Activated CD8-positive, alpha-beta memory T cell treated with anti-CD3 and anti-CD28 coated beads, Interleukin-2, amount 50 U/mL, for 1 hour (primary cell): Measurements from ENCODE around the gene PDAP1.
"Not testable (repeated sequence)": the region's sequence is repeated elsewhere in the genome, so short reads cannot be mapped to it uniquely, and the experiment has no call there.

ENCODE experiments used
- DNase-seq: peaks from one replicate; pipeline ENCODE4 v3.0.0-alpha.2; 2020; ENCODE audit errors: extremely low read depth

Gene PDAP1

DNA sequence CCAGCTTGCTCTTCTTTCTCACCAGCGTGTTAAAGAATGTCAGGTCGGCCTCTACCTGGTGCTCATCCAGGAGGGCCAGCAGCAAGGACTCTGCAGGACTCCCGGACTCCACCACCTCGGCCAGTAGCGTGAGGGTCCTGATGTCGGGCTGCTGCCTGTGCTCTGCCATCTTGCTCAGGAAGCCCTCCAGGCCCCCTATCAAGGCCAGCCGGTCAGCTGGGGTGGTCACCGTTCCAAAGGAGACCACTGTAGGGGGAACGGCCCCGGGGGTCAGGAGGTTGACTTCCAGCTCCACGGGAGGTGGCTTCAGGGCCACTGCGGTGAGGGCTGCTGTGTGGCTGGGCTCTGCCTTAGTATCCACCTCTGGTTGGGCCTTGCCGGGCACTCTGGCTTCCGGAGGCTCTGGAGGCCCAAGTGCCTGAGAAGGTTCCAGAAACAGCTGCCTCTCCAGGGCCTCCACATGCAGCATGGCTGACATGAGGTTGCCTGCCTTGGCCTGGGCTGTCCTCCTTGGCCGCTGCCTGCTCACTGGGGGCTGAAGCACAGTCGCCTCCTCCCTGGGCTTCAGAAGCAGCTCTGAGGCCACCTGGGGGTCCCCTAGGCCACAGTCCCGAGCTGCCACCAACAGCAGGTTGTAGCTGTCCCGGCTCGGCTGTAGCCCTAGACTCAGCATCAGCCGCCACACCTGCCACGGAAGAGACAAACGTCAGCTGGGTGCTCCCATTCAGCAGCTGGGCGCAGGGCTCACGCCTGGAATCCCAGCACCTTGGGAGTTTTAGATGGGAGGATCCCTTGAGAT is 16.7 kb upstream of the PDAP1 start:
- DNase-seq: no peak

- no peak for DNase-seq
Observed at GRCh38 chr7:99422625-99423024, 14.2 kb upstream of the PDAP1 start.

DNA sequence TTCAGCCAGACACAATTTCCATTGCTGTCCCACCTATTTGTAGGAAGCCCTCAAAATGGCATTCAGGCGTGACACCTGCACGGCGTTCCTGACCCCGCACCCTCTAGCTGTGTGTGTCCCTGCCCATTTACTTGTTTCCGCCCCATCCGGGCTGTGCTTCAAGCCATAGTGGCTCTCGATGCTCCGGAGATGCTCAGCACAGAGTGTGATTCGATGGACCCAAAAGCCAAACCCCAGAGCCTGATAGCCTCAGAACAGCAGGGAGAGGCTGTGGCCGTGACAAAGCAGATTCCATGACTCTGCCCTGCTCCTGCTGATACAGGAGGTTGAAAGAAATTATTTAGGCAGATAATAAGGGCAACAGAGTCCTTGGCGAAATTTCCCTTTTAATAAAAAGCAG is 13.8 kb upstream of the PDAP1 start:
- DNase-seq: no peak

GRCh38 chr7:99420986-99421385 is 12.6 kb upstream of the PDAP1 start:
- DNase-seq: no peak

DNA sequence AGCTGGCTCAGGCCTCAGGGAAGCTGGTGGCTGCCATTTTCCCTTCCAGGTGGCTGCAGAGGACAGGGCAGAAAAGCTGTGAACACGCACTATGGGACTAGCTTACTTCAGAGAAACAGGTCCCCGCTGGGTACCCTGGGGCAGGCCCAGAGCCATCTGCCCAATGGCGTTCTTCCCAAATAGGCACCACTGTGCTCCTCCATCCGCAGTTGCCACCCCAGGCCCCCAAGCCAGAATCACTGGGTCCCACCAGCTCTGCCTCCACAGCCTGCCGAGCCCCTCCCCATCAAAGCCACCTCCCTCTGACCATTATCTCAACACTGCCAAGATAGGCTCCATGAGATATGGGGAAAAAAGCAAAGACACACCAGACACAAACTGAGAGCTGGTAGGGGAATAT is 11.8 kb upstream of the PDAP1 start:
- DNase-seq: no peak

DNA sequence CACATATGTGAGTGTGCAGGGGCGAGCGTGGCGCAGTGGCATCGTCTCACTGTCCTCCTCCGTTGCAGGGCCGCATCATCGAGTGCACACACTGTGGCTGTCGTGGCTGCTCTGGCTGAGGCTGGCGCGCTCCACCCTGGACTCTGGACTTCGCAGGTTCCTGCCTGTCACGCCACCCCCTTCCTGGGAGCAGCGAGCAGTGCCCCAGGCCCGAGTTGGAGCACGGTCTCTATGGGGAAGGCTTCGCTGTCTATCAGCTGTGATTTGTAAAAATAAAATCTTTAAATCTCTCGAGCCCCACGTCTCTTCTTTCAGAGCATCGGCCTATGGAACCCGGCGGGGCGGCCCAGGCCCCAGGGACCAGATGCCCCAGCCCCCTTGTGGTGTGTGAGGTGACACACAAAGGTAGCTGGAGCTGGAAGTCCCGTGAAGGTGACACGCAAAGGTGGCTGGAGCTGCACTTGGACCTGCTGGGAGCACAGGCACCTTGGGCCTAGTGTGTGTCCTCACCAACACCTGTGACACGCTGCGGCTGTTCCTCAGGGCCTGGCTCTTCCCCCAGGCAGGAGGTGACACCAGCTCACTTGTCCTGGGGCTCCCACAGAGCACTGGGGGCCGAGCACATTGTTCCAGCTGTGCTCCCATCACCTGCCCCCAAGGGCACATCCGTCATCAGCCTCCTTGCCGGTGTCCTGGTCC is 11.1 kb upstream of the PDAP1 start:
- DNase-seq: no peak

- no peak for DNase-seq
Observed at GRCh38 chr7:99418260-99418659, 9.9 kb upstream of the PDAP1 start.

GRCh38 chr7:99415513-99416127 is 7.2 kb upstream of the PDAP1 start:
- DNase-seq: not testable (repeated sequence)

GRCh38 chr7:99410635-99411034 is 2.2 kb upstream of the PDAP1 start:
- no peak for DNase-seq

DNA sequence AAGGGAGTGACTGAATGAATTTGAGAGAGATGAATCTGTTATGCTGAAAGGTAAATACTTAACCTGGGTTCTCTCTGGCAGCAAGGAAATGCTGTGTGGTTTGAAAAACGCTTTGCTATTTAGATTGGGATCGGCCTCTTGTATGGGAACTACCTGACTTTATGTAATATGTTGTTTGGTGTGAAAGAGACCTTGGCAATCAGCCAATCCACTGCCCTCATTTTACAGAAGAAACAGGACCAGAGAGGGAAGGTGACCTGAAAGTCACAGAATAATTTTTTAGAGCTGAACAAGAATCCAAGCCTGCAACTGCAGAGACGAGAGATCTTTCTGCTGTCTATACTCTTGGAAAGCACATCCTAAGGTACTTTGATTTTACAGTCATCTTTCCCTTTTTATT is 1.4 kb upstream of the PDAP1 start:
- DNase-seq: no peak

DNA sequence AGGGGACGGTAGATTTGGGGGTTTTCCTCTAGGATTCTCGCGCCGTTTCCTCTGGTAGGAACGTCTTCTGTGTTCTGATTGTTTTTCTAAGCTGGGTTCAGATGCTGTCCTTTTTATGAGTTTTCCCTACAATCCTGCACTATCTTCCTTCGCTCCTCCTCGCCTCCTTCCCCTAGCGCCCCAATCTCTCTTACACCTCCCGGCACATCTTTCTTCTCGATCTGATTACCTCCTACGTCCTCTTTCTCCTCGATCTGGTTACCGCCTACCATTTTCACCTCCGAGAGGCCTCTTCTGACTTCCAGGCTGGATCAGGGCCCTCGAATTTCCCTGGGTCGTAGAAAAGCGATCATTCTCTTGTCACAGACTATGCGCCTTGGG is 785 bp upstream of the PDAP1 start:
- DNase-seq: no peak

- no peak for DNase-seq
Observed at GRCh38 chr7:99407872-99408378, 472 bp downstream of the PDAP1 start.

- no peak for DNase-seq
Observed at GRCh38 chr7:99406557-99406956, 1.8 kb downstream of the PDAP1 start.

DNA sequence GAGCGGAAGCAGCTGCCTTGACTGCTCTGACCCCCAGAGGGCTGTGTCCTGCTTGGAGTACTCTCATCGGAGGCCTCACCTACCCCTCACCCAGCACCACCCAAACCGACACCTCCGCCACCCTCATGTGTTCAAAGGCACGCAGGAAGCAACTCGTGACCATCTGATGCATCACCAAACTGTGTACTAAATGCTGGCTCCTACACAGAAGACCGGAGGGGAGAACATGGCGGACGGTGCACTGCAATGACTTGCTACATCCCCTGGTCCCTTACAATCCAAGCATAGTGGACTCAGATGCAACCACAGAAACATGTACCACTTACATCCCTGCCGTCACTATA is 3.4 kb downstream of the PDAP1 start:
- DNase-seq: no peak

GRCh38 chr7:99404235-99404976 is 4.0 kb downstream of the PDAP1 start:
- no peak for DNase-seq

GRCh38 chr7:99403764-99404163 is 4.6 kb downstream of the PDAP1 start:
- DNase-seq: no peak

GRCh38 chr7:99402854-99403253 is 5.5 kb downstream of the PDAP1 start:
- no peak for DNase-seq

DNA sequence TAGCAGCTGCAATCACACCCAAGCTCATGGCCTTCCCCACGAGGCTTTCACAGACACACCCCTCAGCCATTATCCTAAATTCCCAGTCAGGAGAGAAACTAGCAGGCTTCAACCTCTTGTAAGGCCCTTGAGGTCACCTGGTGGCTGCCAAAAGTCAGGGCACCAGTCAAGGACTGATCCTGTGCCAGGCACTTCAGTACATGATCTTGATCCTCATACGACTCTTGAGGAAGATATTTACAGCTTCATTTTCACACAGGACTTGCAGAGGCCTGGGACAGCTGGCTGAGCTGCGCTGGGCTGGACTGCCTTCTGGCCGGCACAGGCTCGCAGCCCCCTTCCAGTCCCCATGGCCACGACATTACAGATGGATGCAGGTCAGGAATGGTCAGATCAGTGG is 8.8 kb downstream of the PDAP1 start:
- DNase-seq: no peak

DNA sequence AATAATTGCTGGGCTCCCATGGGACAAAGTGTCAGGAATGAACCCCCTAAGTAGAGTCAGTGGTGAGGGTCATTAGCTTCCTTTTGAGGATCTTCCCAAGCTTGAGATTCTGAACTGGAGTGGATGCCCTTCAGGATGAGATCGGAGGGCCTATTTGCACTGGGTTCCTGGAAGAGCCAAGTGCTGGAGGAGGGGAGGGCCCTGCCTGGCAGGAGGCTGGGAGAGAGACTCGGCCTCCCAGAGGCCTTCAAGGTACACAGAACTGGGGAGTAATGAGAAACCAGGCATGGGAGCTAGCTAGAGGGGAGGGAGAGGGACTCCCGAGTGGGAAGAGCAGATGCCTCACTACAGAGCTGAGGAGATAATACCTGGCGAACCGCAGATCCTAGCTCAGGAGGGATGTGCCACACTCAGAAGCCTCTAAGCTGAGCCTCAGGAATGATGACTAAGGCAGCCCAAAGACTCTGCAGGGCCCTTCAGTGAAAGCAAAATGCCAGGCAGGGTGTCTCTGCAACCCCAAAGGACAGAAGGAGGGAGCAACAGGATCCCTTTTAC is 9.4 kb downstream of the PDAP1 start:
- DNase-seq: no peak

DNA sequence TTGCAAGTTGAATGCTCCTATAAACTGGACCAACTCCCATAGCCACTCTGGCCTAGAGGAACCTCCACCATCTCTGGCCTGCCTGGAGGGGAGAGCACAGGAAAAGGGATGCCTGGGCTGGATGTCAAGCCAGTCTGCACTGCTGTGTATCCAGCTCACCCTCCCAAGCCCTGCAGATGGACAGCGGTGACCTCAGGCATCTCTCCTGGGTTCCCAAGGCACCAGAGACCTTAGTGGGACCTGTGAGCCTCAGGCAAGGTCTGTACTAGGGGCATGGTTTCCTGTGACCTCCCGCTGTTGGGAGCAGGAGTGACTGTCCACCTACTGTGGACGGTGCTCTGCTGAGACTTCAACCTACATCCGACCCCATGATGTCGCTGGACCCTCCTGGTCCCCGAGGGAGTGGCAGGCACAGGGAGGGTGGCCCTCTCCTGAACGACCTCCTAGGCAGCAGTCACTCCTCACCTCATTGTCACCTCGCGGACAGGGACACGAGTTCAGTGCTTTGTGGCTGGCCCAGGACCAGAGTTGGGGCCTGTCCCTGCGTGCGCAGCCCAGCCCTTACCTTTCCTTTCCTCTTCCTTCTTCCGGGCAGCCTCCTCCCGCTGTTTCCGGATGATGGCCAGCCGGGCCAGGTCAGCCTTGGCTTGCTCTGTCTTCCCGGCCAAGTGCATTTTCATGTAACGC is 11.0 kb downstream of the PDAP1 start:
- no peak for DNase-seq
